ENCODE data around the gene SERINC2.
A peak's percentile ranks its signal among the peaks of the same experiment; 100 is the strongest.

- no peak for TF ChIP-seq ZNF717 (CRISPR knock-in tag; IDR thresholded peaks at IDR 0.05)
- TF ChIP-seq CEBPG (CRISPR knock-in tag; IDR thresholded peaks at IDR 0.05) = no peak
- TF ChIP-seq CEBPG (tag; conservative IDR thresholded peaks at IDR 0.05 in 1 of 2, IDR thresholded peaks at IDR 0.05 in 1 of 2) = no peak
- TF ChIP-seq ZFP36 (IDR thresholded peaks at IDR 0.05; ENCODE audit: low read depth, low read length, partially characterized antibody) = no peak
- no peak for TF ChIP-seq PATZ1 (CRISPR knock-in tag; IDR thresholded peaks at IDR 0.05; ENCODE audit: borderline replicate concordance)
- TF ChIP-seq ZKSCAN8 (CRISPR knock-in tag; IDR thresholded peaks at IDR 0.05) = no peak
- peak; percentile 33; the same call in 1 of the 2 replicates for TF ChIP-seq EZH2 (IDR thresholded peaks at IDR 0.05; ENCODE audit: borderline replicate concordance, low read depth, low read length)
- TF ChIP-seq POLR2AphosphoS2 (IDR thresholded peaks at IDR 0.05; ENCODE audit: low read length) = no peak
- TF ChIP-seq MEF2A (IDR thresholded peaks at IDR 0.05; ENCODE audit: control insufficient read depth, low read depth, low read length) = no peak
- no peak for TF ChIP-seq CBX8 (IDR thresholded peaks at IDR 0.05; ENCODE audit: borderline replicate concordance, extremely low read depth, low read depth, low read length, poor library complexity, severe bottlenecking)
- TF ChIP-seq CTCF (IDR thresholded peaks at IDR 0.05 in 2 of 3, conservative IDR thresholded peaks at IDR 0.05 in 1 of 3; ENCODE audit: insufficient read depth in 2 of 3, low read depth in 1 of 3, low read length in 3 of 3) = 0 out of 6 replicates have a peak, but pooled peaks of 1 of the 3 experiments have one; percentile 2
- no peak for TF ChIP-seq MTA3 (IDR thresholded peaks at IDR 0.05; ENCODE audit: borderline replicate concordance)
- no peak for TF ChIP-seq CBFA2T3 (IDR thresholded peaks at IDR 0.05)
Measured at GRCh38 chr1:31413405-31414001, 490 bp downstream of the SERINC2 start.

All from K562 (cell line).